H1 (cell line): ENCODE measurements around the gene MSI2. TPM values are rescaled to one million over a fixed set of nuclear protein-coding genes. Genes with fewer than 3 reads are reported as not detected.

Experiments
- CTCF ChIA-PET: fragments of 300-600 bp; sonication (Branson Sonifier 250); formaldehyde crosslinking; loops from one replicate; lab custom pipeline; 2021; ENCODE audit not compliant: partially characterized antibody; lab: Charles Lee
- POLR2A ChIA-PET: fragments of 300-600 bp; sonication (Branson Sonifier 250); formaldehyde crosslinking; loops from one replicate; lab custom pipeline; 2021; ENCODE audit warnings: inconsistent platforms; ENCODE audit not compliant: partially characterized antibody; lab: Charles Lee
- DNase-seq, 2 experiments: peaks; one replicate each; pipeline versions ENCODE4 v3.0.0 to v3.0.0-alpha.2; 2010 to 2022; ENCODE audit warnings: low spot score in 2 of 2, low read depth in 1 of 2, mixed read lengths in 1 of 2
- FAIRE-seq: peaks from 2 replicates; lab custom pipeline; 2011; peaks lifted over from hg19 to GRCh38; lab: Jason Lieb, UNC
- H2AFZ ChIP-seq: 2 replicates; pipeline ENCODE4 v1.8.1; 2012; ENCODE audit warnings: low read length, inconsistent platforms
- H2AK5ac ChIP-seq: 2 replicates; pipeline ENCODE4 v1.6.1; 2013; ENCODE audit warnings: low read depth, low read length
- H2BK120ac ChIP-seq: replicated peaks from 2 replicates; pipeline ENCODE3; 2013; ENCODE audit warnings: low read depth, low read length, inconsistent platforms
- H2BK12ac ChIP-seq: 2 replicates; pipeline ENCODE4 v1.6.1; 2013; ENCODE audit warnings: low read depth, low read length
- H2BK15ac ChIP-seq: 2 replicates; pipeline ENCODE4 v1.6.1; 2013; ENCODE audit warnings: low read length
- H2BK20ac ChIP-seq: 2 replicates; pipeline ENCODE4 v1.6.1; 2013; ENCODE audit warnings: low read length
- H2BK5ac ChIP-seq: 2 replicates; pipeline ENCODE4 v1.6.1; 2013; ENCODE audit warnings: low read depth, low read length
- H3K14ac ChIP-seq: 2 replicates; pipeline ENCODE4 v1.6.1; 2013; ENCODE audit warnings: inconsistent platforms; ENCODE audit not compliant: insufficient read length
- H3K18ac ChIP-seq: 2 replicates; pipeline ENCODE4 v1.6.1; 2013; ENCODE audit warnings: low read length; ENCODE audit errors: extremely low read depth
- H3K23ac ChIP-seq: 2 replicates; pipeline ENCODE4 v1.6.1; 2013; ENCODE audit warnings: inconsistent platforms; ENCODE audit not compliant: insufficient read length
- H3K23me2 ChIP-seq: 2 replicates; pipeline ENCODE4 v1.6.1; 2013; ENCODE audit warnings: low read depth, low read length
- H3K27ac ChIP-seq: 2 replicates; pipeline ENCODE4 v1.6.1; 2011; ENCODE audit warnings: low read depth, low read length, inconsistent platforms
- H3K27me3 ChIP-seq, 4 experiments: replicated peaks in 1 of 4; 1 replicate in 1 of 4; 2 replicates in 3 of 4; pipeline versions ENCODE4 v1.6.1 to v1.8.1; 2011 to 2013; ENCODE audit warnings: low read length in 3 of 4, mild to moderate bottlenecking in 3 of 4, inconsistent platforms in 2 of 4, mixed read lengths in 2 of 4, moderate library complexity in 1 of 4; ENCODE audit not compliant: control insufficient read depth in 3 of 4, insufficient read depth in 3 of 4; ENCODE audit errors: extremely low read depth in 1 of 4
- H3K36me3 ChIP-seq, 4 experiments: 2 replicates each; pipeline versions ENCODE4 v1.6.1 to v1.8.1; 2011 to 2013; ENCODE audit warnings: mild to moderate bottlenecking in 4 of 4, low read length in 3 of 4, moderate library complexity in 2 of 4, control low read depth in 1 of 4, inconsistent platforms in 1 of 4; ENCODE audit not compliant: insufficient read depth in 4 of 4, control insufficient read depth in 2 of 4
- H3K4ac ChIP-seq: replicated peaks from 2 replicates; pipeline ENCODE3; 2013; ENCODE audit warnings: low read length, low read depth, mixed read lengths, inconsistent platforms; ENCODE audit not compliant: insufficient read length
- H3K4me1 ChIP-seq, 4 experiments: replicated peaks in 1 of 4; 1 replicate in 1 of 4; 2 replicates in 3 of 4; pipeline versions ENCODE4 v1.6.1 to v1.8.1; 2011 to 2013; ENCODE audit warnings: low read length in 3 of 4, inconsistent platforms in 2 of 4, mixed read lengths in 1 of 4; ENCODE audit not compliant: insufficient read depth in 4 of 4, control insufficient read depth in 3 of 4
- H3K4me2 ChIP-seq, 2 experiments: 2 replicates each; pipeline versions ENCODE4 v1.6.1 to v1.8.1; 2011 to 2013; ENCODE audit warnings: low read depth in 2 of 2, low read length in 2 of 2, control low read depth in 1 of 2, inconsistent platforms in 1 of 2, mild to moderate bottlenecking in 1 of 2; ENCODE audit not compliant: insufficient read depth in 1 of 2
- H3K4me3 ChIP-seq, 4 experiments: fragments of 200-600, 300-600 bp in 1 of 4; sonication (generic), shearing (Covaris generic), sonication (Bioruptor Twin) in 1 of 4; 2 replicates each; pipeline versions ENCODE4 v1.5.1 to v1.8.1; 2011 to 2016; ENCODE audit warnings: low read length in 4 of 4, low read depth in 3 of 4, control low read depth in 2 of 4, inconsistent platforms in 2 of 4, mild to moderate bottlenecking in 2 of 4, mixed read lengths in 1 of 4, moderate library complexity in 1 of 4; ENCODE audit not compliant: insufficient read depth in 2 of 4; ENCODE audit errors: extremely low read depth in 1 of 4
- H3K56ac ChIP-seq: replicated peaks from 2 replicates; pipeline ENCODE3; 2013; ENCODE audit warnings: low read depth, mild to moderate bottlenecking, mixed read lengths, low read length, inconsistent platforms; ENCODE audit not compliant: insufficient read length
- H3K79me1 ChIP-seq: 2 replicates; pipeline ENCODE4 v1.6.1; 2013; ENCODE audit warnings: low read depth, low read length, control low read depth
- H3K79me2 ChIP-seq, 2 experiments: 2 replicates each; pipeline versions ENCODE4 v1.6.1 to v1.8.1; 2012 to 2013; ENCODE audit warnings: low read length in 2 of 2, mild to moderate bottlenecking in 2 of 2, inconsistent platforms in 1 of 2; ENCODE audit not compliant: insufficient read depth in 2 of 2, control insufficient read depth in 1 of 2
- H3K9ac ChIP-seq, 4 experiments: replicated peaks in 1 of 4; 1 replicate in 1 of 4; 2 replicates in 3 of 4; pipeline versions ENCODE4 v1.6.1 to v1.8.1; 2011 to 2013; ENCODE audit warnings: low read depth in 3 of 4, low read length in 3 of 4, control low read depth in 2 of 4, mild to moderate bottlenecking in 2 of 4, moderate library complexity in 2 of 4, inconsistent platforms in 1 of 4; ENCODE audit errors: extremely low read depth in 1 of 4
- H3K9me3 ChIP-seq, 2 experiments: 2 replicates each; pipeline versions ENCODE4 v1.6.1 to v1.8.1; 2012 to 2013; ENCODE audit warnings: mild to moderate bottlenecking in 2 of 2, moderate library complexity in 2 of 2, control low read depth in 1 of 2, inconsistent platforms in 1 of 2, low read depth in 1 of 2, low read length in 1 of 2, mixed read lengths in 1 of 2; ENCODE audit not compliant: insufficient read depth in 2 of 2
- H4K20me1 ChIP-seq, 2 experiments: replicated peaks in 1 of 2; 2 replicates each; pipeline versions ENCODE3 to v1.8.1; 2011 to 2013; ENCODE audit warnings: inconsistent platforms in 2 of 2, low read length in 2 of 2, mild to moderate bottlenecking in 1 of 2; ENCODE audit not compliant: insufficient read depth in 2 of 2, control insufficient read depth in 1 of 2
- H4K5ac ChIP-seq: 2 replicates; pipeline ENCODE4 v1.6.1; 2013; ENCODE audit warnings: low read length, low read depth, mixed read lengths, inconsistent platforms; ENCODE audit not compliant: insufficient read length
- H4K8ac ChIP-seq: 2 replicates; pipeline ENCODE4 v1.8.0; 2013; ENCODE audit warnings: mild to moderate bottlenecking, moderate library complexity, low read length, inconsistent platforms; ENCODE audit not compliant: insufficient read depth; ENCODE audit errors: extremely low read depth
- H4K91ac ChIP-seq: replicated peaks from 2 replicates; pipeline ENCODE3; 2013; ENCODE audit warnings: low read length, mixed read lengths, inconsistent platforms; ENCODE audit not compliant: insufficient read length
- BACH1 ChIP-seq: IDR thresholded peaks from 2 replicates; pipeline ENCODE4 v1.6.1; 2012; ENCODE audit warnings: low read length, improper control_type of control experiment
- CHD2 ChIP-seq: IDR thresholded peaks from 2 replicates; pipeline ENCODE4 v1.6.1; 2012; ENCODE audit warnings: low read length, improper control_type of control experiment
- KDM1A ChIP-seq: fragments of 200-600, 300-600 bp; sonication (generic); IDR thresholded peaks from 2 replicates; pipeline ENCODE4 v1.7.1; 2016; ENCODE audit warnings: mild to moderate bottlenecking, low read length, borderline replicate concordance
- RXRA ChIP-seq: IDR thresholded peaks from 2 replicates; pipeline ENCODE4 v1.6.1; 2011; ENCODE audit warnings: low read depth, mild to moderate bottlenecking, low read length, moderate library complexity; ENCODE audit not compliant: insufficient read depth
- SP2 ChIP-seq: IDR thresholded peaks from 2 replicates; pipeline ENCODE4 v1.6.1; 2012; ENCODE audit warnings: mild to moderate bottlenecking, low read length, inconsistent platforms
- WGBS, 2 experiments: shearing (Covaris generic) in 1 of 2; methylation state at CpG; one replicate each; pipeline versions ENCODE4 v1.1.6 to v1.1.7; 2013 to 2015; ENCODE audit warnings: low lambda C conversion rate in 2 of 2, mixed read lengths in 2 of 2, inconsistent platforms in 1 of 2, low coverage in 1 of 2, missing lambda C conversion rate in 1 of 2; ENCODE audit not compliant: insufficient replicate concordance in 2 of 2, insufficient coverage in 1 of 2, insufficient read length in 1 of 2; ENCODE audit errors: extremely low coverage in 1 of 2, missing lambda C conversion rate in 1 of 2; 5-methylcytosine and 5-hydroxymethylcytosine counted together
- polyA plus RNA-seq, 7 experiments: library from polyadenylated mRNA; depleted of rRNA in 3 of 7; stranded (reverse) in 5 of 7; unstranded in 2 of 7; fragments of >200 nt in 5 of 7; fragments of 200-250 nt in 2 of 7; gene quantifications; 1 replicate in 5 of 7; 2 replicates in 1 of 7; 4 replicates in 1 of 7; pipeline versions ENCODE4 v1.2.1 to v1.2.3, GENCODE V29; 2011 to 2013; ENCODE audit warnings: missing spikeins in 2 of 7, mixed read lengths in 2 of 7
- total RNA-seq: library from RNA; stranded (reverse); fragmentation: NEBNext Ultra II Directional; extraction: Animal tissue kit (Norgen Biotek cat#: 25700); gene quantifications from 2 replicates; pipeline ENCODE4 v1.2.1, GENCODE V29; 2021
- TF ChIP-seq, protein P1 (sequence below): IDR thresholded peaks from 2 replicates; pipeline ENCODE4 v1.6.1; 2012; ENCODE audit warnings: low read length, inconsistent platforms

MSI2 gene
- total and polyA plus RNA-seq, 2 of the 8 experiments (the other 6 are each of a cell fraction or from before 2014, with no cell fraction given) = 36.7 to 80.6 TPM

GRCh38 chr17:57466521-57466920 is 210.2 kb downstream of the MSI2 start:
- H2AK5ac ChIP-seq = no peak overlapping the region
- H2BK12ac ChIP-seq = no peak overlapping the region
- DNase-seq = no peak
- no peaks in the 10 kb centered on the region for H3K36me3 ChIP-seq
- H2BK20ac ChIP-seq = peak overlapping the region; percentile 80; the same call in 1 of the 2 replicates
- H3K4me1 ChIP-seq = peaks cover 4 to 31% (median 24%) of the 10 kb centered on the region in 4 experiments
- no peaks in the 10 kb centered on the region for H3K9me3 ChIP-seq
- peaks cover 0 to 22% of the 10 kb centered on the region in 2 experiments; a peak in 2 of 4 replicates for H3K79me2 ChIP-seq
- POLR2A ChIA-PET = interaction anchor here (0.7 to 1.5 kb wide), 5 partner anchors 10 to 36 kb away, joined by 3 to 4 read pairs (median 3); no protein-coding TSS in a partner anchor
- H3K4ac ChIP-seq = no peak overlapping the region
- no peak overlapping the region for H4K91ac ChIP-seq
- no peak overlapping the region for H3K18ac ChIP-seq
- no peak overlapping the region for H2BK5ac ChIP-seq
- H2AFZ ChIP-seq = no peak overlapping the region
- H4K20me1 ChIP-seq = peaks cover 0 to 3% of the 10 kb centered on the region in 2 experiments
- H3K23ac ChIP-seq = no peak overlapping the region
- H2BK120ac ChIP-seq = no peak overlapping the region
- H3K56ac ChIP-seq = no peak overlapping the region
- H3K4me3 ChIP-seq = peak overlapping the region in 1 of 4 experiments; percentile 37; a peak in 2 of 8 replicates
- H3K9ac ChIP-seq = no peak overlapping the region
- H4K8ac ChIP-seq = no peak overlapping the region
- no peak overlapping the region for H3K14ac ChIP-seq
- FAIRE-seq = no peak
- H2BK15ac ChIP-seq = no peak overlapping the region
- WGBS, 2 experiments = 85% methylated on average over 1 of the region's 1 CpG; no CpG with 5 or more reads in 1 of the 2 experiments
- H4K5ac ChIP-seq = no peak overlapping the region
- no peak overlapping the region for H3K27ac ChIP-seq
- no peaks in the 10 kb centered on the region for H3K27me3 ChIP-seq
- TF ChIP-seq KDM1A (no peak), CHD2 (no peak), BACH1 (no peak), SP2 (no peak), RXRA (no peak)
- TF ChIP-seq, protein P1, sequence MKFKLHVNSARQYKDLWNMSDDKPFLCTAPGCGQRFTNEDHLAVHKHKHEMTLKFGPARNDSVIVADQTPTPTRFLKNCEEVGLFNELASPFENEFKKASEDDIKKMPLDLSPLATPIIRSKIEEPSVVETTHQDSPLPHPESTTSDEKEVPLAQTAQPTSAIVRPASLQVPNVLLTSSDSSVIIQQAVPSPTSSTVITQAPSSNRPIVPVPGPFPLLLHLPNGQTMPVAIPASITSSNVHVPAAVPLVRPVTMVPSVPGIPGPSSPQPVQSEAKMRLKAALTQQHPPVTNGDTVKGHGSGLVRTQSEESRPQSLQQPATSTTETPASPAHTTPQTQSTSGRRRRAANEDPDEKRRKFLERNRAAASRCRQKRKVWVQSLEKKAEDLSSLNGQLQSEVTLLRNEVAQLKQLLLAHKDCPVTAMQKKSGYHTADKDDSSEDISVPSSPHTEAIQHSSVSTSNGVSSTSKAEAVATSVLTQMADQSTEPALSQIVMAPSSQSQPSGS = no peak
- peak overlapping the region; percentile 55 to 61 for H3K4me2 ChIP-seq
- CTCF ChIA-PET = interaction anchor here (0.7 to 1.9 kb wide), 5 partner anchors 10 to 224 kb away, joined by 3 to 6 read pairs (median 3); no protein-coding TSS in a partner anchor
- no peaks in the 10 kb centered on the region; the same call in 1 of the 2 replicates for H3K79me1 ChIP-seq
- peaks cover 5% of the 10 kb centered on the region; the same call in 1 of the 2 replicates for H3K23me2 ChIP-seq
